ENCODE results near the gene POLA1. TPM values are rescaled to one million over a fixed set of nuclear protein-coding genes. Genes with fewer than 3 reads are reported as not detected.
"Not testable (repeated sequence)": the region's sequence is repeated elsewhere in the genome, so short reads cannot be mapped to it uniquely, and the experiment has no call there.

Gene POLA1
- total and polyA plus RNA-seq, 2 of the 4 experiments (the other 2 are of a cell fraction), result 4.0 to 15.1 TPM

DNA sequence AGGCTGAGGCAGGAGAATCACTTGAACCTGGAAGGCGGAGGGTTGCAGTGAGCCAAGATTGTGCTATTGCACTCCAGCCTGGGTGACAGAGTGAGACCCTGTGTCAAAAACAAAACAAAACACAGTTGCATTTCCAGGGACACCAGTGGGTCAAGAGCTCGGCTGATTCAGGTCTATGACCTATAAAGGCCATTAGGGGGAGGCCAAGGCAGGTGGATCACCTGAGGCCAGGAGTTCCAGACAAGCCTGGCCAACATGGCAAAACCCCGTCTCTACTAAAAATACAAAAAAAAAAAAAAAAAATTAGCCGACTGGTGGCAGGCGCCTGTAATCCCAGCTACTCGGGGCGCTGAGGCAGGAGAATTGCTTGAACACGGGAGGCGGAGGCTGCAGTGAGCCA, 38.0 kb upstream of the POLA1 start:
- ATAC-seq (ENCODE audit: low read depth); H3K23ac ChIP-seq (ENCODE audit: low read depth, low read length); H3K4ac ChIP-seq (ENCODE audit: low read depth, low read length); H3K36me3 ChIP-seq (ENCODE audit: control insufficient read depth, insufficient read depth, low read length); H3K27ac ChIP-seq (ENCODE audit: insufficient read depth, low read length); in situ Hi-C loops (cut with MboI; ENCODE audit: low sequenced_read_pairs); intact Hi-C loops (cut with micrococcal nuclease); H4K91ac ChIP-seq (ENCODE audit: insufficient read depth, low read depth, low read length); H3K9me1 ChIP-seq (ENCODE audit: insufficient read depth, low read length); H3K14ac ChIP-seq (replicated peaks; ENCODE audit: low read depth, low read length); H2BK120ac ChIP-seq (ENCODE audit: low read depth, low read length); H3K18ac ChIP-seq (ENCODE audit: low read depth, low read length); H3K4me2 ChIP-seq (ENCODE audit: low read depth, low read length); H2BK5ac ChIP-seq (ENCODE audit: low read depth, low read length, poor library complexity, severe bottlenecking); H4K8ac ChIP-seq (ENCODE audit: low read depth in 2 of 2, low read length in 2 of 2); H3K4me3 ChIP-seq (ENCODE audit: insufficient read depth, low read depth, low read length); H3K4me1 ChIP-seq (ENCODE audit: control insufficient read depth, insufficient read depth, low read length); dilution Hi-C loops (cut with HindIII; ENCODE audit: low sequenced_read_pairs, unreplicated experiment); H4K20me1 ChIP-seq (ENCODE audit: insufficient read depth, low read length); BruUV-seq (replicated peaks); H2AK5ac ChIP-seq (ENCODE audit: low read depth, low read length); H2AK9ac ChIP-seq (replicated peaks; ENCODE audit: low read depth, low read length, poor library complexity); H2BK15ac ChIP-seq (ENCODE audit: low read depth, low read length); H3K56ac ChIP-seq (ENCODE audit: extremely low read depth, insufficient read depth, low read length); H2BK20ac ChIP-seq (ENCODE audit: low read depth, low read length); H3K9me3 ChIP-seq (ENCODE audit: control insufficient read depth, insufficient read depth, low read length); H3K27me3 ChIP-seq (ENCODE audit: control insufficient read depth, insufficient read depth, low read length); H2AFZ ChIP-seq (replicated peaks; ENCODE audit: low read length, poor library complexity); H4K5ac ChIP-seq (ENCODE audit: low read depth, low read length); DNase-seq; H3K79me1 ChIP-seq (ENCODE audit: low read depth in 1 of 2, low read length in 2 of 2); H3K9ac ChIP-seq (ENCODE audit: low read depth, low read length): not testable (repeated sequence)
- CTCF ChIA-PET, result interaction anchor here (0.7 kb wide), 1 partner anchor 895 kb away, joined by 3 read pairs; no protein-coding TSS in a partner anchor
- 100% methylated on average over 1 of the region's 9 CpGs; no CpG with 5 or more reads in 1 of the 2 experiments for WGBS, 2 experiments (ENCODE audit: extremely low coverage in 2 of 2, insufficient read length in 1 of 2)
- POLR2A ChIA-PET (ENCODE audit: unreplicated experiment), result interaction anchor here (0.6 kb wide), 1 partner anchor 957 kb away, joined by 3 read pairs; no protein-coding TSS in a partner anchor

Measured in IMR-90 (cell line).